WTC11 (cell line): ENCODE measurements around the gene GARRE1. TPM values are rescaled to one million over a fixed set of nuclear protein-coding genes. Genes with fewer than 3 reads are reported as not detected.

ENCODE experiments used
- ATAC-seq: fragments of 200-7000 bp; cut with Tn5 transposase; 2 replicates; pipeline ENCODE4 v1.10.0; 2021; ENCODE audit warnings: mild to moderate bottlenecking, moderate library complexity
- CTCF ChIA-PET: fragments of 300-600 bp; sonication (Branson Sonifier 250); formaldehyde crosslinking; loops from one replicate; lab custom pipeline; 2021; ENCODE audit warnings: antibody characterized with exemption; lab: Charles Lee
- POLR2A ChIA-PET: fragments of 350-600 bp; sonication (Branson Sonifier 250); formaldehyde crosslinking; loops from one replicate; lab custom pipeline; 2021; ENCODE audit warnings: antibody characterized with exemption; lab: Charles Lee
- DNase-seq: peaks from one replicate; pipeline ENCODE4 v3.0.0; 2021; ENCODE audit warnings: low spot score
- H3K27ac Mint-ChIP-seq: 2 replicates; pipeline ENCODE4 v1.8.0; 2021; ENCODE audit warnings: mixed read lengths
- H3K27me3 Mint-ChIP-seq: 2 replicates; pipeline ENCODE4 v1.8.0; 2021; ENCODE audit warnings: low read depth, mild to moderate bottlenecking, moderate library complexity, mixed read lengths
- H3K36me3 Mint-ChIP-seq: 2 replicates; pipeline ENCODE4 v1.8.0; 2021; ENCODE audit warnings: mixed read lengths
- H3K4me1 Mint-ChIP-seq: 2 replicates; pipeline ENCODE4 v1.8.0; 2022; ENCODE audit warnings: mixed read lengths
- H3K4me3 Mint-ChIP-seq: 2 replicates; pipeline ENCODE4 v1.8.0; 2021; ENCODE audit warnings: mild to moderate bottlenecking, moderate library complexity, mixed read lengths
- H3K9me3 Mint-ChIP-seq: 2 replicates; pipeline ENCODE4 v1.8.0; 2021; ENCODE audit warnings: mixed read lengths
- ATF1 ChIP-seq: sonication (generic); formaldehyde crosslinking; IDR thresholded peaks from 2 replicates; pipeline ENCODE4 v1.8.1; 2023; ENCODE audit warnings: mild to moderate bottlenecking, moderate library complexity, missing genetic modification reagents
- CBFB ChIP-seq: sonication (generic); formaldehyde crosslinking; IDR thresholded peaks from 2 replicates; pipeline ENCODE4 v1.8.1; 2022; ENCODE audit warnings: mild to moderate bottlenecking, low read depth, missing genetic modification reagents
- CREM ChIP-seq: sonication (generic); formaldehyde crosslinking; IDR thresholded peaks from 2 replicates; pipeline ENCODE4 v1.8.1; 2022; ENCODE audit warnings: mild to moderate bottlenecking, missing genetic modification reagents, moderate library complexity
- EMX1 ChIP-seq: fragments of 250-450 bp; sonication (Bioruptor Pico); IDR thresholded peaks from 2 replicates; pipeline ENCODE4 v1.8.0; 2021; ENCODE audit warnings: mild to moderate bottlenecking
- FOXJ3 ChIP-seq: sonication (generic); formaldehyde crosslinking; IDR thresholded peaks from 2 replicates; pipeline ENCODE4 v1.9.0; 2021; ENCODE audit warnings: missing genetic modification reagents, mild to moderate bottlenecking, borderline replicate concordance
- FOXK1 ChIP-seq: sonication (generic); formaldehyde crosslinking; IDR thresholded peaks from 2 replicates; pipeline ENCODE4 v1.8.0; 2022; ENCODE audit warnings: mild to moderate bottlenecking, moderate library complexity, missing genetic modification reagents
- GABPB1 ChIP-seq: sonication (generic); formaldehyde crosslinking; IDR thresholded peaks from 2 replicates; pipeline ENCODE4 v1.8.1; 2023; ENCODE audit warnings: mild to moderate bottlenecking, missing genetic modification reagents
- JUN ChIP-seq: sonication (generic); formaldehyde crosslinking; IDR thresholded peaks from 2 replicates; pipeline ENCODE4 v1.8.0; 2023; ENCODE audit warnings: mild to moderate bottlenecking, missing genetic modification reagents
- MYBL2 ChIP-seq: sonication (generic); formaldehyde crosslinking; IDR thresholded peaks from 2 replicates; pipeline ENCODE4 v1.8.1; 2023; ENCODE audit warnings: mild to moderate bottlenecking, moderate library complexity, missing genetic modification reagents
- NFATC4 ChIP-seq: fragments of 250-450 bp; sonication (Bioruptor Pico); IDR thresholded peaks from 2 replicates; pipeline ENCODE4 v1.9.0; 2021; ENCODE audit warnings: mild to moderate bottlenecking
- NR2C2 ChIP-seq: sonication (generic); formaldehyde crosslinking; IDR thresholded peaks from 2 replicates; pipeline ENCODE4 v1.8.0; 2022; ENCODE audit warnings: mild to moderate bottlenecking, missing genetic modification reagents
- OVOL2 ChIP-seq: fragments of 250-450 bp; sonication (Bioruptor Pico); IDR thresholded peaks from 2 replicates; pipeline ENCODE4 v1.9.0; 2021; ENCODE audit warnings: mild to moderate bottlenecking, borderline replicate concordance
- TEAD1 ChIP-seq: sonication (generic); formaldehyde crosslinking; IDR thresholded peaks from 2 replicates; pipeline ENCODE4 v1.8.0; 2022; ENCODE audit warnings: mild to moderate bottlenecking, missing genetic modification reagents
- ZBTB21 ChIP-seq: sonication (generic); formaldehyde crosslinking; IDR thresholded peaks from 2 replicates; pipeline ENCODE4 v1.8.1; 2023; ENCODE audit warnings: mild to moderate bottlenecking, missing genetic modification reagents, borderline replicate concordance
- ZNF121 ChIP-seq: sonication (generic); formaldehyde crosslinking; IDR thresholded peaks from 2 replicates; pipeline ENCODE4 v1.8.0; 2023; ENCODE audit warnings: missing genetic modification reagents
- ZNF232 ChIP-seq: sonication (generic); formaldehyde crosslinking; IDR thresholded peaks from 2 replicates; pipeline ENCODE4 v1.8.0; 2022; ENCODE audit warnings: mild to moderate bottlenecking, missing genetic modification reagents
- ZNF263 ChIP-seq: sonication (generic); formaldehyde crosslinking; IDR thresholded peaks from 2 replicates; pipeline ENCODE4 v1.8.1; 2022; ENCODE audit warnings: low read depth, mild to moderate bottlenecking, moderate library complexity, missing genetic modification reagents
- ZNF396 ChIP-seq: fragments of 250-450 bp; sonication (Bioruptor Pico); IDR thresholded peaks from 2 replicates; pipeline ENCODE4 v1.8.0; 2021; ENCODE audit warnings: mild to moderate bottlenecking, moderate library complexity, borderline replicate concordance
- ZNF416 ChIP-seq: fragments of 250-450 bp; sonication (Bioruptor Pico); IDR thresholded peaks from 2 replicates; pipeline ENCODE4 v1.9.0; 2021; ENCODE audit warnings: mild to moderate bottlenecking, inconsistent platforms
- total RNA-seq: library from RNA; stranded (reverse); gene quantifications from 3 replicates; pipeline ENCODE4 v1.2.3, GENCODE V29; 2021
- TF ChIP-seq, protein P1 (sequence below): sonication (generic); formaldehyde crosslinking; IDR thresholded peaks from 2 replicates; pipeline ENCODE4 v1.8.1; 2023; ENCODE audit warnings: mild to moderate bottlenecking, missing genetic modification reagents, moderate library complexity
- TF ChIP-seq, protein P2 (sequence below): sonication (generic); formaldehyde crosslinking; IDR thresholded peaks from 2 replicates; pipeline ENCODE4 v1.8.1; 2022; ENCODE audit warnings: mild to moderate bottlenecking, missing genetic modification reagents, moderate library complexity, borderline replicate concordance
- TF ChIP-seq, protein P3 (sequence below): fragments of 250-450 bp; sonication (Bioruptor Pico); IDR thresholded peaks from 2 replicates; pipeline ENCODE4 v1.9.0; 2021; ENCODE audit warnings: mild to moderate bottlenecking
- TF ChIP-seq, protein P4 (sequence below): sonication (generic); formaldehyde crosslinking; IDR thresholded peaks from 2 replicates; pipeline ENCODE4 v1.8.0; 2022; ENCODE audit warnings: mild to moderate bottlenecking, missing genetic modification reagents
- TF ChIP-seq, protein P5 (sequence below): fragments of 250-450 bp; sonication (Bioruptor Pico); IDR thresholded peaks from 2 replicates; pipeline ENCODE4 v2.1.2; 2022; ENCODE audit warnings: mild to moderate bottlenecking, moderate library complexity
- TF ChIP-seq, protein P6 (sequence below): fragments of 200-600 bp; IDR thresholded peaks from 2 replicates; pipeline ENCODE4 v1.8.0; 2022; ENCODE audit warnings: antibody characterized with exemption
- TF ChIP-seq, protein P7 (sequence below): sonication (generic); formaldehyde crosslinking; IDR thresholded peaks from 2 replicates; pipeline ENCODE4 v1.8.0; 2022; ENCODE audit warnings: mild to moderate bottlenecking, missing genetic modification reagents
- TF ChIP-seq, protein P8 (sequence below): sonication (generic); formaldehyde crosslinking; IDR thresholded peaks from 2 replicates; pipeline ENCODE4 v1.8.1; 2022; ENCODE audit warnings: low read depth, missing genetic modification reagents, borderline replicate concordance

Gene GARRE1
- total RNA-seq, 1 experiment from 2014 or later: 16.7 TPM

DNA sequence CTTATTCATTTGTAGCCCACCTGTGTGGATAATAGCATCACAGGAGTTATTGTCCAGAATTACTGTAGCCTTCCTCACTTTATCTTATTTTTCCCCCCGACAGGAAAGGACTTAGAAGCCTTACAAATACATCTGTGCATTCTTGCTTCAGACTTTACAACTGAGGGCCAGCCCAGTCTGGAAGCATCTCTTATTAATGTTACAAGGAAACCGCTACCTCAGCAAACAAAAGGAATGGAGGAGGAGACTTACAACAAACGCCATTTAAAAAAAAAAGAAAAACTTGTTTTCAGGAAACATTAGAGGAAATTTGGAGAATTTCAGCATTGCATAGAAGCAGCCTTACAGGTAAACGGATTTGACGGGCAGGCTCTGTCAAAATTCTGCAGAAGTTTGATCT lies 45.2 kb downstream of the GARRE1 start:
- H3K27ac Mint-ChIP-seq: no peak overlapping the region
- H3K9me3 Mint-ChIP-seq: no peaks in the 10 kb centered on the region
- ATAC-seq: no peak
- no peak for DNase-seq
- peaks cover 13% of the 10 kb centered on the region; the same call in 1 of the 2 replicates for H3K36me3 Mint-ChIP-seq
- H3K4me3 Mint-ChIP-seq: no peak overlapping the region
- CTCF ChIA-PET: no interaction called here
- no peaks in the 10 kb centered on the region for H3K4me1 Mint-ChIP-seq
- TF ChIP-seq, protein P1, sequence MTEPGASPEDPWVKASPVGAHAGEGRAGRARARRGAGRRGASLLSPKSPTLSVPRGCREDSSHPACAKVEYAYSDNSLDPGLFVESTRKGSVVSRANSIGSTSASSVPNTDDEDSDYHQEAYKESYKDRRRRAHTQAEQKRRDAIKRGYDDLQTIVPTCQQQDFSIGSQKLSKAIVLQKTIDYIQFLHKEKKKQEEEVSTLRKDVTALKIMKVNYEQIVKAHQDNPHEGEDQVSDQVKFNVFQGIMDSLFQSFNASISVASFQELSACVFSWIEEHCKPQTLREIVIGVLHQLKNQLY (CRISPR knock-in tag): no peak
- TF ChIP-seq FOXK1 (no peak), MYBL2 (CRISPR knock-in tag) (no peak), GABPB1 (CRISPR knock-in tag) (no peak), CREM (no peak), TEAD1 (no peak), OVOL2 (CRISPR knock-in tag) (no peak), ZNF121 (CRISPR knock-in tag) (no peak), ZBTB21 (no peak), ZNF396 (CRISPR knock-in tag) (no peak), CBFB (no peak), EMX1 (CRISPR knock-in tag) (no peak), ZNF416 (CRISPR knock-in tag) (no peak), ATF1 (CRISPR knock-in tag) (no peak), NFATC4 (CRISPR knock-in tag) (no peak), ZNF232 (CRISPR knock-in tag) (no peak)
- TF ChIP-seq, protein P2, sequence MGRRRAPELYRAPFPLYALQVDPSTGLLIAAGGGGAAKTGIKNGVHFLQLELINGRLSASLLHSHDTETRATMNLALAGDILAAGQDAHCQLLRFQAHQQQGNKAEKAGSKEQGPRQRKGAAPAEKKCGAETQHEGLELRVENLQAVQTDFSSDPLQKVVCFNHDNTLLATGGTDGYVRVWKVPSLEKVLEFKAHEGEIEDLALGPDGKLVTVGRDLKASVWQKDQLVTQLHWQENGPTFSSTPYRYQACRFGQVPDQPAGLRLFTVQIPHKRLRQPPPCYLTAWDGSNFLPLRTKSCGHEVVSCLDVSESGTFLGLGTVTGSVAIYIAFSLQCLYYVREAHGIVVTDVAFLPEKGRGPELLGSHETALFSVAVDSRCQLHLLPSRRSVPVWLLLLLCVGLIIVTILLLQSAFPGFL: no peak
- TF ChIP-seq, protein P3, sequence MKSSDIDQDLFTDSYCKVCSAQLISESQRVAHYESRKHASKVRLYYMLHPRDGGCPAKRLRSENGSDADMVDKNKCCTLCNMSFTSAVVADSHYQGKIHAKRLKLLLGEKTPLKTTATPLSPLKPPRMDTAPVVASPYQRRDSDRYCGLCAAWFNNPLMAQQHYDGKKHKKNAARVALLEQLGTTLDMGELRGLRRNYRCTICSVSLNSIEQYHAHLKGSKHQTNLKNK: no peak
- TF ChIP-seq, all 79 proteins: peak for 0
- no peaks in the 10 kb centered on the region for H3K27me3 Mint-ChIP-seq
- POLR2A ChIA-PET: no interaction called here

DNA sequence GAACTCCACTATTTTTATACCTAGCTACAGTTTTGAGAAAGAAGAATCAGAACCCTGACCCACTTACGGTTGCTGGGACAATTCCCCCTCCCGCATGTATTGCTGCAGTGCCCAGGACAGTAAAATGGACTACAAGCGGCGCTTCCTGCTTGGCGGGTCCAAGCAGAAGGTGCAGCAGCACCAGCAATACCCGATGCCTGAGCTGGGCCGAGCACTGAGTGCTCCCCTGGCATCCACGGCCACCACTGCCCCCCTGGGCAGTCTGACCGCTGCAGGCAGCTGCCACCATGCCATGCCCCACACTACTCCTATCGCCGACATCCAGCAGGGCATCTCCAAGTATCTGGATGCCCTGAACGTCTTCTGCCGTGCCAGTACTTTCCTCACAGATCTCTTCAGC lies 46.0 kb downstream of the GARRE1 start:
- Mint-ChIP-seq H3K27ac (no peak overlapping the region), H3K27me3 (no peaks in the 10 kb centered on the region), H3K4me1 (peaks cover 4% of the 10 kb centered on the region), H3K4me3 (no peak overlapping the region), H3K36me3 (peaks cover 17% of the 10 kb centered on the region; the same call in 1 of the 2 replicates), H3K9me3 (no peaks in the 10 kb centered on the region)
- ChIA-PET POLR2A (no interaction called here), CTCF (no interaction called here)
- DNase-seq (no peak), ATAC-seq (no peak)
- TF ChIP-seq, protein P4, sequence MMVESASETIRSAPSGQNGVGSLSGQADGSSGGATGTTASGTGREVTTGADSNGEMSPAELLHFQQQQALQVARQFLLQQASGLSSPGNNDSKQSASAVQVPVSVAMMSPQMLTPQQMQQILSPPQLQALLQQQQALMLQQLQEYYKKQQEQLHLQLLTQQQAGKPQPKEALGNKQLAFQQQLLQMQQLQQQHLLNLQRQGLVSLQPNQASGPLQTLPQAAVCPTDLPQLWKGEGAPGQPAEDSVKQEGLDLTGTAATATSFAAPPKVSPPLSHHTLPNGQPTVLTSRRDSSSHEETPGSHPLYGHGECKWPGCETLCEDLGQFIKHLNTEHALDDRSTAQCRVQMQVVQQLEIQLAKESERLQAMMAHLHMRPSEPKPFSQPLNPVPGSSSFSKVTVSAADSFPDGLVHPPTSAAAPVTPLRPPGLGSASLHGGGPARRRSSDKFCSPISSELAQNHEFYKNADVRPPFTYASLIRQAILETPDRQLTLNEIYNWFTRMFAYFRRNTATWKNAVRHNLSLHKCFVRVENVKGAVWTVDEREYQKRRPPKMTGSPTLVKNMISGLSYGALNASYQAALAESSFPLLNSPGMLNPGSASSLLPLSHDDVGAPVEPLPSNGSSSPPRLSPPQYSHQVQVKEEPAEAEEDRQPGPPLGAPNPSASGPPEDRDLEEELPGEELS: no peak
- no peak for TF ChIP-seq FOXJ3 (CRISPR knock-in tag)
- no peak for TF ChIP-seq JUN (CRISPR knock-in tag)
- TF ChIP-seq EMX1 (CRISPR knock-in tag): no peak
- TF ChIP-seq, protein P5, sequence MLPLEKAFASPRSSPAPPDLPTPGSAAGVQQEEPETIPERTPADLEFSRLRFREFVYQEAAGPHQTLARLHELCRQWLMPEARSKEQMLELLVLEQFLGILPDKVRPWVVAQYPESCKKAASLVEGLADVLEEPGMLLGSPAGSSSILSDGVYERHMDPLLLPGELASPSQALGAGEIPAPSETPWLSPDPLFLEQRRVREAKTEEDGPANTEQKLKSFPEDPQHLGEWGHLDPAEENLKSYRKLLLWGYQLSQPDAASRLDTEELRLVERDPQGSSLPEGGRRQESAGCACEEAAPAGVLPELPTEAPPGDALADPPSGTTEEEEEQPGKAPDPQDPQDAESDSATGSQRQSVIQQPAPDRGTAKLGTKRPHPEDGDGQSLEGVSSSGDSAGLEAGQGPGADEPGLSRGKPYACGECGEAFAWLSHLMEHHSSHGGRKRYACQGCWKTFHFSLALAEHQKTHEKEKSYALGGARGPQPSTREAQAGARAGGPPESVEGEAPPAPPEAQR (CRISPR knock-in tag): no peak
- TF ChIP-seq, protein P6, sequence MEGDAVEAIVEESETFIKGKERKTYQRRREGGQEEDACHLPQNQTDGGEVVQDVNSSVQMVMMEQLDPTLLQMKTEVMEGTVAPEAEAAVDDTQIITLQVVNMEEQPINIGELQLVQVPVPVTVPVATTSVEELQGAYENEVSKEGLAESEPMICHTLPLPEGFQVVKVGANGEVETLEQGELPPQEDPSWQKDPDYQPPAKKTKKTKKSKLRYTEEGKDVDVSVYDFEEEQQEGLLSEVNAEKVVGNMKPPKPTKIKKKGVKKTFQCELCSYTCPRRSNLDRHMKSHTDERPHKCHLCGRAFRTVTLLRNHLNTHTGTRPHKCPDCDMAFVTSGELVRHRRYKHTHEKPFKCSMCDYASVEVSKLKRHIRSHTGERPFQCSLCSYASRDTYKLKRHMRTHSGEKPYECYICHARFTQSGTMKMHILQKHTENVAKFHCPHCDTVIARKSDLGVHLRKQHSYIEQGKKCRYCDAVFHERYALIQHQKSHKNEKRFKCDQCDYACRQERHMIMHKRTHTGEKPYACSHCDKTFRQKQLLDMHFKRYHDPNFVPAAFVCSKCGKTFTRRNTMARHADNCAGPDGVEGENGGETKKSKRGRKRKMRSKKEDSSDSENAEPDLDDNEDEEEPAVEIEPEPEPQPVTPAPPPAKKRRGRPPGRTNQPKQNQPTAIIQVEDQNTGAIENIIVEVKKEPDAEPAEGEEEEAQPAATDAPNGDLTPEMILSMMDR: no peak
- TF ChIP-seq CBFB: no peak
- TF ChIP-seq, protein P7, sequence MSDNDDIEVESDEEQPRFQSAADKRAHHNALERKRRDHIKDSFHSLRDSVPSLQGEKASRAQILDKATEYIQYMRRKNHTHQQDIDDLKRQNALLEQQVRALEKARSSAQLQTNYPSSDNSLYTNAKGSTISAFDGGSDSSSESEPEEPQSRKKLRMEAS (CRISPR knock-in tag): no peak
- TF ChIP-seq NR2C2 (CRISPR knock-in tag): no peak
- no peak for TF ChIP-seq ZNF263
- TF ChIP-seq, protein P8, sequence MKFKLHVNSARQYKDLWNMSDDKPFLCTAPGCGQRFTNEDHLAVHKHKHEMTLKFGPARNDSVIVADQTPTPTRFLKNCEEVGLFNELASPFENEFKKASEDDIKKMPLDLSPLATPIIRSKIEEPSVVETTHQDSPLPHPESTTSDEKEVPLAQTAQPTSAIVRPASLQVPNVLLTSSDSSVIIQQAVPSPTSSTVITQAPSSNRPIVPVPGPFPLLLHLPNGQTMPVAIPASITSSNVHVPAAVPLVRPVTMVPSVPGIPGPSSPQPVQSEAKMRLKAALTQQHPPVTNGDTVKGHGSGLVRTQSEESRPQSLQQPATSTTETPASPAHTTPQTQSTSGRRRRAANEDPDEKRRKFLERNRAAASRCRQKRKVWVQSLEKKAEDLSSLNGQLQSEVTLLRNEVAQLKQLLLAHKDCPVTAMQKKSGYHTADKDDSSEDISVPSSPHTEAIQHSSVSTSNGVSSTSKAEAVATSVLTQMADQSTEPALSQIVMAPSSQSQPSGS (CRISPR knock-in tag): no peak
